Measurements from ENCODE around the gene CCDC186.

Gene CCDC186

GRCh38 chr10:114173921-114174694 lies at the start of gene CCDC186:
Gene CCDC186, minus strand, starts transcription at chr10:114174203. Its CDS starts 10,935 bp downstream, at chr10:114163268.
- H3K27ac ChIP-seq: peak within 1 kb of the TSS; percentile 89
- H3K36me3 ChIP-seq (replicated peaks): no peaks in the 10 kb centered on the region
- no peak for TF ChIP-seq CTCF (IDR thresholded peaks at IDR 0.05; ENCODE audit: low read depth, low read length, missing control alignments)
- H3K27me3 ChIP-seq (replicated peaks): no peaks in the 10 kb centered on the region
- H3K4me3 ChIP-seq (ENCODE audit: low read depth, low read length): peak within 1 kb of the TSS; percentile 99
- DNase-seq: peak; percentile 91
- in situ Hi-C loops (cut with HindIII; ENCODE audit: low pct_ligation_motif_present, low sequenced_read_pairs): no loop called here

- H3K36me3 ChIP-seq (replicated peaks): no peaks in the 10 kb centered on the region
- in situ Hi-C loops (cut with HindIII; ENCODE audit: low pct_ligation_motif_present, low sequenced_read_pairs): no loop called here
- no peak for DNase-seq
- peaks cover 4% of the 10 kb centered on the region for H3K27me3 ChIP-seq (replicated peaks)
- TF ChIP-seq CTCF (IDR thresholded peaks at IDR 0.05; ENCODE audit: low read depth, low read length, missing control alignments): no peak
- H3K4me3 ChIP-seq (ENCODE audit: low read depth, low read length): no peak overlapping the region
- no peak overlapping the region for H3K27ac ChIP-seq
Observed at GRCh38 chr10:114223066-114223465, 49.1 kb upstream of the CCDC186 start.

GRCh38 chr10:114221235-114221634 lies 47.2 kb upstream of the CCDC186 start:
- in situ Hi-C loops (cut with HindIII; ENCODE audit: low pct_ligation_motif_present, low sequenced_read_pairs): no loop called here
- no peak overlapping the region for H3K27ac ChIP-seq
- TF ChIP-seq CTCF (IDR thresholded peaks at IDR 0.05; ENCODE audit: low read depth, low read length, missing control alignments): no peak
- H3K36me3 ChIP-seq (replicated peaks): no peaks in the 10 kb centered on the region
- no peak overlapping the region for H3K4me3 ChIP-seq (ENCODE audit: low read depth, low read length)
- H3K27me3 ChIP-seq (replicated peaks): peaks cover 4% of the 10 kb centered on the region
- no peak for DNase-seq

GRCh38 chr10:114220281-114220680 lies 46.3 kb upstream of the CCDC186 start:
- Histone ChIP-seq H3K27ac (no peak overlapping the region), H3K27me3 (replicated peaks) (peaks cover 4% of the 10 kb centered on the region), H3K36me3 (replicated peaks) (no peaks in the 10 kb centered on the region), H3K4me3 (ENCODE audit: low read depth, low read length) (no peak overlapping the region)
- DNase-seq: no peak
- no peak for TF ChIP-seq CTCF (IDR thresholded peaks at IDR 0.05; ENCODE audit: low read depth, low read length, missing control alignments)
- in situ Hi-C loops (cut with HindIII; ENCODE audit: low pct_ligation_motif_present, low sequenced_read_pairs): no loop called here

GRCh38 chr10:114215033-114215432 lies 41.0 kb upstream of the CCDC186 start:
- TF ChIP-seq CTCF (IDR thresholded peaks at IDR 0.05; ENCODE audit: low read depth, low read length, missing control alignments): no peak
- Histone ChIP-seq H3K27me3 (replicated peaks) (no peaks in the 10 kb centered on the region), H3K27ac (no peak overlapping the region), H3K4me3 (ENCODE audit: low read depth, low read length) (no peak overlapping the region), H3K36me3 (replicated peaks) (no peaks in the 10 kb centered on the region)
- in situ Hi-C loops (cut with HindIII; ENCODE audit: low pct_ligation_motif_present, low sequenced_read_pairs): no loop called here
- DNase-seq: no peak

GRCh38 chr10:114212153-114212552 lies 38.1 kb upstream of the CCDC186 start:
- H3K4me3 ChIP-seq (ENCODE audit: low read depth, low read length): no peak overlapping the region
- H3K27me3 ChIP-seq (replicated peaks): no peaks in the 10 kb centered on the region
- TF ChIP-seq CTCF (IDR thresholded peaks at IDR 0.05; ENCODE audit: low read depth, low read length, missing control alignments): no peak
- no peaks in the 10 kb centered on the region for H3K36me3 ChIP-seq (replicated peaks)
- DNase-seq: no peak
- no peak overlapping the region for H3K27ac ChIP-seq
- in situ Hi-C loops (cut with HindIII; ENCODE audit: low pct_ligation_motif_present, low sequenced_read_pairs): no loop called here
